ENCODE results near the gene SLC34A3.
"Not testable (repeated sequence)": the region's sequence is repeated elsewhere in the genome, so short reads cannot be mapped to it uniquely, and the experiment has no call there.

The SLC34A3 gene

DNA sequence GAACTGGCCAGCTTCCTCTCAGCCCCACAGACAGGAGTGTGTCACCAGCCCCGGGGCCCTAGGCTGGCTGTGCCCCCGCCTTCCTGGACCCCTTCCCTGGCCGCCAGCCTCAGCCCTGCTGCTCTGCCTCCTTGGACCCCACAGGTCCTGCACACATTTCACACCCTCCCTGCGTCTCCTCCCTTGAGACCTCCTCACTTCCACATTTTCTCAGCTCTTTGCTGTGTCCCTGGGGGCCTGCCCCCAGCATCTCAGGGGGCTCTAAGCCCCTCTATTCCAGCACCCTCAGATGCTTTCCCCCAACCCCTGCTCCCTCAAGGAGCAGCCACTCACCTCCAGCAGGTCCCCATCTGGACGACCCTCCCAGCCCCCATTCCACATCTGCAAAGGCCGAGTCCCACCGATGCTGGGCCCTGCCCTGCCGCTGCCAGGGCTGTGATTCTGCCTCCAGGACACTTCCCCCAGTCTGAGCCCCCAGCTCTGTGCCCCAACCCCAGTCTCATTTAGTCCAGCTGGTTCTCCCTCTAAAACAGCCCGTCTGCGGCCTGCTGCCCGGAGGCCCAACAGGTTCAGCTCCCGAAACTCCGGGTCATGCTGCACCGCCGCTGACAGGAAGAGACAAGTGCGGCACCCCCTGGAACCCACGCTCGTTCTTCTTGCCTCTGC lies 4.2 kb downstream of the SLC34A3 start:
- TF ChIP-seq TAF1 (IDR thresholded peaks at IDR 0.05; ENCODE audit: low read depth, low read length) (no peak), SPI1 (IDR thresholded peaks at IDR 0.05; ENCODE audit: low read depth, low read length) (0 out of 2 replicates have a peak, but pooled peaks have one; percentile 18)
- DNase-seq (ENCODE audit: insufficient read length, low spot score) (no peak), FAIRE-seq (no peak)

- TF ChIP-seq POU2F2 (IDR thresholded peaks at IDR 0.05; ENCODE audit: low read depth, low read length) (no peak), PAX5 (IDR thresholded peaks at IDR 0.05; ENCODE audit: insufficient read depth, low read length, severe bottlenecking) (no peak), TAF1 (IDR thresholded peaks at IDR 0.05; ENCODE audit: low read depth, low read length) (no peak), POLR2AphosphoS5 (IDR thresholded peaks at IDR 0.05; ENCODE audit: low read depth, low read length) (no peak), SPI1 (IDR thresholded peaks at IDR 0.05; ENCODE audit: low read depth, low read length) (no peak), POLR2A (IDR thresholded peaks at IDR 0.05; ENCODE audit: low read depth, low read length) (no peak)
- no peak for DNase-seq (ENCODE audit: insufficient read length, low spot score)
- FAIRE-seq, result peak; percentile 31
Measured at GRCh38 chr9:137235424-137236237, 4.9 kb downstream of the SLC34A3 start.

DNA sequence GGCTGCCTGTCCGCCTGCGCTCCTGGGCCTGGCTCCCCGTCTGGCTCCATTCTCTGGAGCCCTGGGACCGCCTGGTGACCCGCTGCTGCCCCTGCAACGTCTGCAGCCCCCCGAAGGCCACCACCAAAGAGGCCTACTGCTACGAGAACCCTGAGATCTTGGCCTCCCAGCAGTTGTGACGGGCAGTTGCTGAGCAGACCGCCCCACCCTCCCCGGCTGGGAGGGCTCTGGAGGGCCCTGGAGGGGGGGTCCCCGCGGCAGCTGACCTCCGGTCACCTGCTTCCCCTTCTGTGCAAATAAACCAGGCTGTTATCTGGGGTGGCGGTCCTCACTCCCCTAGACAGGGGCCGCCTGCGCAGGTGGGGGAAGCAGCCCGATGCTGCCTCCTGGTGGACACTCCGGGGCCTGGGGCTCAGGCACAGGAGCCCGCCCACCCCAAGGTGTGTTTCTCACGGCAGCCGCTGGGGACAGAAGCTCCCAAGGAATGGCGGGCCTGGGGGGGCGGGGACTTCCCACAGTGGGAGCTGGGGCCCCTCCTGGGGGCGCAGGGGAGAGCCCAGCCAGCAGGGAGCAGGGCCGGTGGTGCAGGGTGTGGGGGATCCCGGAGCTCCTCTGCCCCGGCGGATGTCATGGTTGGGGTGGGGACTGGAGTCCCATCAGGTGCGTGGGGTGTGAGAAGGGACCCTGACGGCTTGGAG lies 5.7 kb downstream of the SLC34A3 start:
- TF ChIP-seq POLR2A (IDR thresholded peaks at IDR 0.05; ENCODE audit: low read depth, low read length), result no peak
- TF ChIP-seq POU2F2 (IDR thresholded peaks at IDR 0.05; ENCODE audit: low read depth, low read length), result no peak
- no peak for TF ChIP-seq SPI1 (IDR thresholded peaks at IDR 0.05; ENCODE audit: low read depth, low read length)
- no peak for TF ChIP-seq TAF1 (IDR thresholded peaks at IDR 0.05; ENCODE audit: low read depth, low read length)
- no peak for TF ChIP-seq PAX5 (IDR thresholded peaks at IDR 0.05; ENCODE audit: insufficient read depth, low read length, severe bottlenecking)
- no peak for TF ChIP-seq POLR2AphosphoS5 (IDR thresholded peaks at IDR 0.05; ENCODE audit: low read depth, low read length)
- DNase-seq (ENCODE audit: insufficient read length, low spot score) (peak; percentile 99), FAIRE-seq (peak; percentile 95)

- TF ChIP-seq TAF1 (IDR thresholded peaks at IDR 0.05; ENCODE audit: low read depth, low read length) (no peak), PAX5 (IDR thresholded peaks at IDR 0.05; ENCODE audit: insufficient read depth, low read length, severe bottlenecking) (no peak), POU2F2 (IDR thresholded peaks at IDR 0.05; ENCODE audit: low read depth, low read length) (no peak), SPI1 (IDR thresholded peaks at IDR 0.05; ENCODE audit: low read depth, low read length) (no peak), POLR2AphosphoS5 (IDR thresholded peaks at IDR 0.05; ENCODE audit: low read depth, low read length) (no peak), POLR2A (IDR thresholded peaks at IDR 0.05; ENCODE audit: low read depth, low read length) (no peak)
- DNase-seq (ENCODE audit: insufficient read length, low spot score), result no peak
- FAIRE-seq, result peak; percentile 57
Measured at GRCh38 chr9:137236936-137237421, 6.3 kb downstream of the SLC34A3 start.

- DNase-seq (ENCODE audit: insufficient read length, low spot score) (no peak), FAIRE-seq (no peak)
- TF ChIP-seq POU2F2 (IDR thresholded peaks at IDR 0.05; ENCODE audit: low read depth, low read length) (no peak), POLR2A (IDR thresholded peaks at IDR 0.05; ENCODE audit: low read depth, low read length) (no peak), PAX5 (IDR thresholded peaks at IDR 0.05; ENCODE audit: insufficient read depth, low read length, severe bottlenecking) (no peak), TAF1 (IDR thresholded peaks at IDR 0.05; ENCODE audit: low read depth, low read length) (no peak), POLR2AphosphoS5 (IDR thresholded peaks at IDR 0.05; ENCODE audit: low read depth, low read length) (no peak), SPI1 (IDR thresholded peaks at IDR 0.05; ENCODE audit: low read depth, low read length) (no peak)
Measured at GRCh38 chr9:137237759-137238726, 7.3 kb downstream of the SLC34A3 start.

DNA sequence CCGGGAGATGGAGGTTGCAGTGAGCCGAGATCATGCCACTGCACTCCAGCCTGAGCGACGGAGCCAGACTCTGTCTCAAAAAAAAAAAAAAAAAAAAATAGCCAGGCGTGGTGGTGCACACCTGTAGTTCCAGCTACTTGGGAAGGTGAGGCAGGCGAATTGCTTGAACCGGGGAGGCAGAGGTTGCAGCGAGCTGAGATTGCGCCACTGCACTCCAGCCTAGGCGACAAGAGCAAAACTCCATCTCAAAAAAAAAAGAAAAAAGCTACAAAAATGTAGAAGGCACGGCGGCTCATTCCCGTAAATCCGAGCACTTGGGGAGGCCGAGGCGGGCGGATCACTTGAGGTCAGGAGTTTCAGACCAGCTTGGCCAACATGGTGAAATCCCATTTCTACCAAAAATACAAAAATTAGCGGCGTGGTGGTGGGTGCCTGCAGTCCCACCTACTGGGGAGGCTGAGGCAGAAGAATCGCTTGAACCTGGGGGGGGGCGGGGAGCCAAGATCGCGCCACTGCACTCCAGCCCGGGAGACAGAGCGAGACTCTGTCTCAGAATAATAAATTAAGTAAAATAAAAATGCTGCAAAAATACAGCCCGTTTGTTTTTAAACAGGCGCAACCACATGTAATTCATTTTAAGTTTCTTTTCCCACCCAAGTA lies 9.0 kb downstream of the SLC34A3 start:
- FAIRE-seq, result not testable (repeated sequence)

GRCh38 chr9:137240318-137240840 lies 9.7 kb downstream of the SLC34A3 start:
- DNase-seq (ENCODE audit: insufficient read length, low spot score), result peak; percentile 67
- FAIRE-seq, result no peak

More for the DNA sequence above, 9.0 kb downstream of the SLC34A3 start:
- not testable (repeated sequence) for DNase-seq (ENCODE audit: insufficient read length, low spot score)

DNA sequence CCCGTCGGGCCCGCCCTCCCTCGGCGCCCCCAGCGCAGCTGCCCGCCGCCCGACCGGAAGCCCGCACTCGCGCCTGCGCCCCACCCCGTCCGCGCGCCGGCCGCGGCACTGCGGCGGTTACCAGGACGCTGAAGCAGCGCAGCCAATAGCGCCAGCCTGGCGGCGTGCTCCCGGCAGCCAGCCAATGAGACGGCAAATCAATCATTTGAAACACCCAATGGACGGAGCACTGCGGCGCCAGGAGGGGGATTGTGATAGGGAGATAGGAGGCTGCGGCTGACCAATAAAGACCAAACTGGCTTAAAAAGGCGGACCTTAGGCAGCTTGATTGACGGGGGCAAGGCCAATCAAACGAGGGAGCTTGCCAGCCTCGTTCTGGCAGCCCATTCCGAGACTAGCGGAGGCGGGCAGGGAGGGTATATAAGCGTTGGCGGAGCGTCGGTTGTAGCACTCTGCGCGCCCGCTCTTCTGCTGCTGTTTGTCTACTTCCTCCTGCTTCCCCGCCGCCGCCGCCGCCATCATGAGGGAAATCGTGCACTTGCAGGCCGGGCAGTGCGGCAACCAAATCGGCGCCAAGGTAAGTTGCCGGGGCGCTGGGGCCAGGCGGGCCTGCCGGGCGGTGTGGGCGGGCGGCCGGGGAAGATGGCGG lies 10.3 kb downstream of the SLC34A3 start, which contains the start of gene TUBB4B:
TSS of gene TUBB4B (plus strand) at position 447 of the 649 bp plus-strand sequence. CDS start at position 521, 74 bp downstream.
- FAIRE-seq, result peak; percentile 100
- peak; percentile 99 for TF ChIP-seq POLR2AphosphoS5 (IDR thresholded peaks at IDR 0.05; ENCODE audit: low read depth, low read length)
- peak; percentile 90 for TF ChIP-seq POU2F2 (IDR thresholded peaks at IDR 0.05; ENCODE audit: low read depth, low read length)
- no peak for TF ChIP-seq PAX5 (IDR thresholded peaks at IDR 0.05; ENCODE audit: insufficient read depth, low read length, severe bottlenecking)
- peak; percentile 99 for TF ChIP-seq POLR2A (IDR thresholded peaks at IDR 0.05; ENCODE audit: low read depth, low read length)
- no peak for TF ChIP-seq SPI1 (IDR thresholded peaks at IDR 0.05; ENCODE audit: low read depth, low read length)
- TF ChIP-seq TAF1 (IDR thresholded peaks at IDR 0.05; ENCODE audit: low read depth, low read length), result peak; percentile 99

More at GRCh38 chr9:137240318-137240840, 9.7 kb downstream of the SLC34A3 start:
- TF ChIP-seq TAF1 (IDR thresholded peaks at IDR 0.05; ENCODE audit: low read depth, low read length) (peak; percentile 21), SPI1 (IDR thresholded peaks at IDR 0.05; ENCODE audit: low read depth, low read length) (no peak)

More for the DNA sequence above, 10.3 kb downstream of the SLC34A3 start, which contains the start of gene TUBB4B:
- peak; percentile 99 for DNase-seq (ENCODE audit: insufficient read length, low spot score)

All from GM12891 (cell line).